Measurements from ENCODE around the gene OSGIN1.
"Not testable (repeated sequence)": the region's sequence is repeated elsewhere in the genome, so short reads cannot be mapped to it uniquely, and the experiment has no call there.

OSGIN1 gene

DNA sequence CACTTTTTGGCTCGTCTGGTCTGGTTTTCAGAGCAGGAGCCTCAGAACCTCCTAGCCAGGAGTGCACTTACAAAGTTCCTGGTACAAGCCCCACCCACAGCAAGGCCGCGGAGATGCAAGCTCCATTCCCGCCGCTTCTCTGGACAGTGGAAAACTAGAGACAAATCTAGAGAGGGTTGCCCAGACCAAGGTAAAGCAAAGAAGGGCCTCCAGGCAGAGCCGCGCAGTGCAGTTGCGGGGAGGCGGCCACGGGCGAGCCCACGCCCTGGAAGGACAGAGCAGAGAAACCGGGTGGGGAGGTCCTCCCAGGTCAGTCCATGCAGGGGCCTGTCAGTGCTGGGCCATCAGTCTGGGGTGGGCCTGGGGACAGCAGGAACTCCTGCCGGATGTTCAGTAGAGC lies 11.0 kb upstream of the OSGIN1 start:
- no peak for DNase-seq

DNA sequence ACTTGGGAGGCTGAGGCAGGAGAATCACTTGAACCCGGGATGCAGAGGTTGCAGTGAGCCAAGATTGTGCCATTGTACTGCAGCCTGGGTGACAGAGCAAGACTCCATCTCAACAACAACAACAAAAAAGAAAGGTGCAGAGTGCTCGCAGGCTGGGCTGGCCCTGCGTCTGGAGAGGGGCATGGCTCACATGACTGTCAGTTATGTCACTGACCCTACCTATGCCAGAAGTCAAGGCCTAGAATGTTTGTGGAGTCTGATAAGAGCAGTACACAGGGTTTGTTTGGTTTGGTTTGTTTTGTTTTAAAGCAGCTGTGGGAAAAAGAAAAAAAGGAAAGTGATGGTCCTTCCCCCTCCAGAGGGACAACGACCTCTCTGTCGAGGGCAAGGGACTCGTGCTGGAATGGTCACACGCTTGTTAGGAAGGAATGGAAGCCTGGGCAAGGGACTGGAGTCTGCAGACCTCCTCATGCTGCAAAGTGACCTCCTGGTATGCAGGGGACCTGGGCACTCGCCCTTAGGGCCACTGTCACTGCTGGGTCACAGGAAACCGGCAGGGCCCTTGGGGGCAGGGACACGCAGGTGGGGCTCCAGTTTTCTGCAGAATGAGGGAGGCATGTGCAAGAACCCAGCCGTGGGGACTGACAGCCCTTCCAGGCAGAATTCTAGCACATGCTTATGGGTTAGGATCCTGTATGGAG lies 10.1 kb upstream of the OSGIN1 start:
- no peak for DNase-seq

DNA sequence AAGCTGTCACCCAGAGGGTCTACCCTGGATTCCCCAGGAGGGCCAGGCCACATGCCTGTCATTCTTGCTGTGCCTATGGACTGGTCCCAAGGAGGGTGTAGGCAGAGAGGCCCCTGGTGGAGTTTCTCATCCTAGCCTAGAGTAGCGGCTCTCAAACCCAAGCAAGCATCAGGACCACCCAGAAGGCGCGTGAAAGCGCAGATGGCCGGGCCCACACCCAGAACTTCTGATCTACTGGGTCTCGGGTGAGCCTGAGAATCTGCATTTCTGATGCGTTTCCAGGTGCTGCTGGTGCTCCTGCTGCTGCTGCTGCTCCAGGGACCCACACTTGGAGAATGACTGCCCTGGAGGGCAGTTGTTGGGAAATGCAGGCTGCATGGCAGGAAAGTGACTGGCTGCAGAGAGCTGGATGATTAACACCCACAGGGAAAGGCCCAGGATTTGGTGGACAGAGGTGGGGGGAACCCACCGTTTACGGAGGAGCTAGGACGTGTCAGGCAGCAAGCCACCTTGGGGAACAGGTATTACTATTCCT lies 9.5 kb upstream of the OSGIN1 start:
- no peak for DNase-seq

DNA sequence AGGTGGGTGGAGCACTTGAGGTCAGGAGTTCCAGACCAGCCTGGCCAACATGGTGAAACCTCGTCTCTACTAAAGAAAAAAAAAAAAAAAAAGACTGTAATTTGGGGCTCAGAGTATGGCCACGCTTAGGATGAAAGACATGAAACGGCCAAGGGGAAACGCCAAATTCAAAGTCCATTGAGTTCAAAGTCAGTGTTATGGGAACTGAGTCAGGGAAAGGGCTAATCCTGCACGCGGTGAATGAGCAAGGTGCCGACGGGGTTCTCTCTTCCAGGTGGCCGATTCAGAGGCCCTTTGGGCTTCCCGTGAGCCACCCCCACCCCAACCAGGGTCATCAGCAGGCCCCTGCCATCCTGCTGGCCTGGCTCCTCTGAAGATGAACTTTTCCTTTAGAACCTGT lies 7.5 kb upstream of the OSGIN1 start:
- no peak for DNase-seq

DNA sequence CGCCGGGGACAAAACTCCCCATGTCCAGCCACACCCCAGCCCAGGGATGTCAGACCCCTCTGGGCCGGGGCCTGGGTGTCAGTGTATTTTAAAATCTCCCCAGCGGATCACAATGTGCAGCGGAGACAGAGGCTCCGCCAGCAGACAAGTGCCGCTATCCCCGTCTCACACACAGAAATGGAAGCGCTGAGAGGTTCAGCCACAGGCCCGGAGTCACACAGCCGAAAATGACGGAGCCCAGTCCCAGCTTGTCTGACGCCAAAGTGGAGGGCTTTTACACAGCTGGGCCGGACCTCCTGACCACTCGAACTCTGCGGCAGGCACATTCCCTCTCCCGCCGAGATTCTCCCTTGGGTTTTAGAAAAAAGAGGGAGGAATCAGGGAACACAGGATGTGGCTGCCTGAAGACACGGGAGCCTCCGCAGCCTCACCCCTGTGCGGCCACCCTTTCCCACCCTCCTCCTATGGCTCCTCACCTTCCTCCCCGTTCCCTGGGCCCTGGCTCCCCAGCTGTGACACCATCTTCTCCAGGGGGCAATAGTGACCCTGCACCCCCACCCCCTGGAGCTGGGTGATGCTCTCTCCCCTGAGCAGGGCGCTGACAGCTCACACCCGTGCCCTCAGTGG lies 6.8 kb upstream of the OSGIN1 start:
- DNase-seq: no peak

DNA sequence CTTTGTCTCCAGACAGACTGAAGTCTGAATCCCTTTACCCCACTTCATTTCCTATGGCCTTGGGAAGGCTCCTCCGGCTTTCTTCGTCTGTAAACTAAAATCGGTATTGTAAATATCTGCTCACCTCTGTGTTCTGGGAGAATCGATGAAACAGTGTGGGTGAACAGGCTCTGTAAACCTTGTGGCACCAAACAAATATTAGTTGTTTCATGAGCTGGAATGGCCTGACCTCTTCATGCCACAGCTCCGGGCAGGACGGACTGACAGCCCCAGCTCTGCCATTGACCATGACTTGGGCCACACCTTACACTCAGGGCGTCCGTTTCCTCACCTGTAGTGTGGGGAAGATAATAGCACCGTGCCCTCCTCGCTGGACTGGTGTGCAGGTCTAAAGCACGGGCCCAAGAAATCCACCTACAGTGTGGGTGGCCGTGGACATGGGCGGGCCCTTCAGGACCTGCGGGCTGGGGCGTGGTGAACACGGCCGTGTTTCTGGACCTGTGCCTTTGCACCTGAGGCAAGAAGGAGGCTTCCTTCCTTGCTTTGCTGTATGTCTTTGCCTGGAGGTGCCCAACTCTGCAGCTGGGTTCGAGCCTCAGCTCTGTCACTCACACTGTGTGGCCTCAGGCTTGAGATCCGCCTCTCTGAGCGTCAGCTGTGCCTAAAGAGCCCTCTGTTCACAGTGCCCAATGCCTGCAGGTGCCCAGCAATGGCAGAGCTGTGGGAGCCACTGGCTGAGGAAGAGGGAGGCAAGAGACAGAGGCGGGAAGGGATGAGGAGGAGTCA lies 6.1 kb upstream of the OSGIN1 start:
- DNase-seq: no peak

DNA sequence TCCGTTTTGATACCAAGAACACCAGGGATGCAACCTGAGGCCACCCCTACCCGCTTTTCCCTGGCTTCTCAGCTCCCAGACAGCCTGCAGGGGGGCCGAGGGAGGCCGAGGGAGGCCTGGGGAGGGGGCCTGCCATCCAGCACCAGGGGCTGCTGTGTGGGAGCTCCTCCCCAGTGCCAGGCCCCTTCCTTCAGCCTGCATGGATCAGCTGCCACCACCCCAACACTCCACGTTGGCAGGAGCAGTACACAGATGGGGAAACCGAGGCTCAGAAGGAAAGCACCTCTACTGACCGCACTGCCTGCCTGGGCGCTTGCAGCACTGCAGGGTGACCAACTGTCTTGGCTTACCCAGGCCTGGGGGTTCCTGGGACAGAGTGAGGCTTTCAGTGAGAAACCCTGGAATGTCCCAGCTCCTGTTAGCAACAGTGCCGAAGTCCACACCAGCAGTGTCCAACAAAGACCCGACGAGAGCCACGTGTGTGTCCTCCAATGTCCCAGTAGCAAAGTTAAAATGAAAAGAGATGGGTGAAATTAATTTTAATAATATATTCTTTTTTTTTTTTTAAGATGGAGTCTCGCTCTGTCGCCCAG lies 5.3 kb upstream of the OSGIN1 start:
- no peak for DNase-seq

DNA sequence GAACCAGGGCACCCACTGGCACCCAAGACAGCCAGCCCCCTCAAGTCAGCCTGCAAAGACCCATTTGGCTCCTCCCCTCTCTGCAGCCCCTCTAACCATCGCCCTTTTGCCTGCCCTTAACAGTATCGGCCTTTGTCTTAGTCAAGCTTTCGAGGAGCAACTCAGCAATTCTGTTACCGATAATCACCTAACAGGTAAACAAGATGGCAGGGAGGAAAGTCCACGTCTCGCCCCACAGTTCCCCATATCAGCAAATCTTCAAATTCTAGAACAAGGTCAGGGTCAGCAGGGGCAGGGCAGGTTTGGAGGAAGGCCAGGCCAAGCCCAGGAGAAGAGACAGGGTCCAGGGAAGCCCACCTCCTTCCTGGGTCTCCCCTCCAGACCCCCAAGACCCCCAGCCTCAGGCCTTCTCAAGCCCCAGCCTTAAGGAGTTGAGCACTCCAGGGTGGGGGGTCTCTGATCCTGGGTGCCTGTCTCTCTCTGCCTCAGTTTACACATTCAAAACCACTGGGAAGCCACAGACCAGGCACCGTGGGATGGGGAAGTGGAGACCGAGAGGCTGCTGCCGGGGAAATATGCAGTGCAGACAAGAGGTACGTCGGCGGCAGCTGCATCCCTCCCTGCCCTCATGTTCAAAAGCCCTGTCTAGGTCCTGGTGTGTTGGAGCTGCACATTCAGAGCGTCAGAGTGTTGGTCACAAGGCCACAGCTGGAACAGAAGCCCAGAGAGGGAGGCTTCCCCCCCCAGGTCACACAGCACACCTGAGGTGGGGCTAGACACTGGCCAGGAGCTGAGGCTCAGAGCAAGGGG lies 3.9 kb upstream of the OSGIN1 start:
- no peak for DNase-seq

DNA sequence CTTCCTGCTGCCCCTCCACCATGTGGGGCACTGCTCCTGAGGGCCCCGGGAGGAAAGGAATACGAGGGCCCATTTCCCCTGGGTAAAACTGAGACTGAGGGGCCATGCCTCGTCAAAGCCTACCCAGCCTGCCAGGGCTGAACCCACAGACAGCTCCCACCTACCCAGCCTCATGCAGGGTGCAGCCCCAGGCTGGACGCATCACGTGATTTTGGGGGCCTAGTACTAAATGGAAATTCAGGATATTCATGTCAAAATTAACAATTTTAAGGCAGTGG lies 3.4 kb upstream of the OSGIN1 start:
- no peak for DNase-seq

DNA sequence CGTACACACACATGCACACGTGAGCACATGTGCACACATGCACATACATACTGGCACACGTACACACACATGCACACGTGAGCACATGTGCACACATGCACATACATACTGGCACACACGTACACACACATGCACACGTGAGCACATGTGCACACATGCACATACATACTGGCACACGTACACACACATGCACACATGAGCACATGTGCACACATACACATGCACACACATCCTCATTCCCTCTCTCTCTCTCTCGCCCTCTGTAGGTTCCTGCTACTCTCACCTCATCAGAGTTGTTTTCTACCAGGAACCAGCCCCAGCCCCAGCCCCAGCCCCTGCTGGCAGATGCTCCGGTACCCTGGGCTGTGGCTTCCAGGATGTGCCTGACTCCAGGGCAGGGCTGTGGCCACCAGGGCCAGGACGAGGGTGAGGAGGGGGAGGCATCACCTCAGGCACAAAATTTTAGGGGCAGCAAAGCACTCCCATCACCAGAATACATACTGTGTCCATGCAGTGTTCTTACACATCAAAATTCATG lies 2.1 kb upstream of the OSGIN1 start:
- not testable (repeated sequence) for DNase-seq

DNA sequence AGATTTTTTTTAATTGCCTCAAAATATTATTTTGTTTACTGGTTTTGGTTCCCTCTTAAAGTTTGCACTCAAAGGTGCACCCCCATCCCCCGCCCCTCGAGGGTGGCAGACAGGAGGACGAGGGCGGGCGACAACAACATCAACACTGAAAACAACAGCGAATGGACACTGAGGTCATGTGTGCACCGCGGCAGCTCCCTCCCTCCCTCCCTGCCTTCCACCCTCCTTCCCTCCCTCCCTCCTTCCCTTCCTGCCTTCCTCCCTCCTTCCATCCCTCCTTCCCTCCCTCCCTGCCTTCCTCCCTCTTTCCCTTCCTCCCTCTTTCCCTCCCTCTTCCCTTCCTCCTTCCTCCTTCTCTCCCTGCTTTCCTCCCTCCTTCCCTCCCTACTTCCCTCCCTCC lies 1.5 kb upstream of the OSGIN1 start:
- no peak for DNase-seq

DNA sequence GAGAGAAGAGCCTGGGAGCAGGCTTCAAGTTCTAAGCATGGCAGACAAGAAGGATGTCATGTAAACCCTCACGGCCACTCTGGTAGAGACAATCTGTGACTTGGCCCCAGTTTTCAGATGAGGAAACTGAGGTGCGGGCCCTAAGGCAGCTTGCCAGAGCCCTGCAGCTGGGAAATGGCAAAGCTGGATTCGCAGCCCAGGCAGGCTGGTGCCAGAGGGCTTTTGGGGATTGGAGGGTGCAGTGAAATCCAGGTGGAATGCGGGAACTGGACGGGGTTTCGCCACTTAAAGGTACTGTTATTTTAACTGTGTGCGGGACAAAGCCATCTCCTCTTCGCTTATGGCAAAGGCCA lies 477 bp upstream of the OSGIN1 start:
- DNase-seq: no peak

DNA sequence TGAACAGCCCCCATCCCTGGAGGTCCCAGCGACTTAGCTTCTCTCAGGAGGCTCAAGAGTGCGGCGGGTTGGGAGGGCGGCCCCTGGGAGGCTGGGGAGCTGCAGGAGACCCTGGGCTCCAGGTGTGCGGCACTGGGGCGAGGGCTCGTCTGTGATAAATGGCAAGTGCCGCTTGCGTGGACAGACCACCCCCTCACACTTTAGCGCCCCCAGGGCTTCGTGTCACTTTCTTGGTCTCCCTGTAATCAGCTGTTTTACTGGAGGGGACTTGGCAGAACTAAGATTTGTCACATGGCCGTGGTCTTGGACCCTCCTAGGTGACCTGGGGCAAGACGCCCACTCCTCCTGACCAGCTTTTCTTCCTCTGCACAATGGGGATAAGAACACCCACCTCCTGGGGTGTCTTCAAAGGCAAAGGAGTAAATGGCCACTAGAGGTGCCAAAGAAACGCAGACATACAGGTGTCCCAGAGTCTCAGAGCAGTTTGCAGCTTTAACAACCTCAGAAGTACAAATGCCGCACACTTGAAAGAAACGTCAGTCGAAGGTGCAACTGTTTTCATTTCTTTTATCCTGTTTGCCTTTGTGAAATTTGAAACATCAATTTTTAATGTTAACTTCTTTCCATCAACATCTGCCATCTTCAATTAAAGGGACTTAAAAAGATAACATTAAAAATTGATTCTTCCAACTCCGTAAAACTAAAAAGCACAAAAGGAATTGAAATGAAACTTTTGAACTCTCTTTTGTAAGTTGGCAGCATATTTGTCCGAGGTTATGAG lies 946 bp downstream of the OSGIN1 start:
- DNase-seq: peak; percentile 14

DNA sequence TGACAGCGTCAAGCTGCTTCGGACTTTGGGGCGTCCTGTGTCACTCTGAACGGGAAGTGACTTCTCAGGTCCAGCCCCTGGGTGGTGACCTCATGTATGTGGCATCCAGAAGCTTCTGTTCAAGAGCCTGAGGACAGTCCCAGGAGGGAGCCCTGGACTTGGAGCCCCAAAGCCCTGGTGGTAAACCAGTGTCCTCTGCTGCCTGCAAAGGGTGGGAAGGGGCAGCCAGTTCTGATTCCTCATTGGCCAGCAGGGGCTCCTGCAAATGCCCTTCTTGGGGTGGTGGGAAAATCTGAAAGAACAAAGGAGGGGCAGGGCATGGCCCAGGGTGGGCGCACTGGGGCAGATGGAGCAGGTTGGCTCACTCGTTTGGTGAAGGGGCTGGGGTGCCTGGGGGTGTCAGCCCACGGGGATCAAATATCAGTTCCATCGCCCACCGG lies 1.6 kb downstream of the OSGIN1 start:
- peak; percentile 38 for DNase-seq

DNA sequence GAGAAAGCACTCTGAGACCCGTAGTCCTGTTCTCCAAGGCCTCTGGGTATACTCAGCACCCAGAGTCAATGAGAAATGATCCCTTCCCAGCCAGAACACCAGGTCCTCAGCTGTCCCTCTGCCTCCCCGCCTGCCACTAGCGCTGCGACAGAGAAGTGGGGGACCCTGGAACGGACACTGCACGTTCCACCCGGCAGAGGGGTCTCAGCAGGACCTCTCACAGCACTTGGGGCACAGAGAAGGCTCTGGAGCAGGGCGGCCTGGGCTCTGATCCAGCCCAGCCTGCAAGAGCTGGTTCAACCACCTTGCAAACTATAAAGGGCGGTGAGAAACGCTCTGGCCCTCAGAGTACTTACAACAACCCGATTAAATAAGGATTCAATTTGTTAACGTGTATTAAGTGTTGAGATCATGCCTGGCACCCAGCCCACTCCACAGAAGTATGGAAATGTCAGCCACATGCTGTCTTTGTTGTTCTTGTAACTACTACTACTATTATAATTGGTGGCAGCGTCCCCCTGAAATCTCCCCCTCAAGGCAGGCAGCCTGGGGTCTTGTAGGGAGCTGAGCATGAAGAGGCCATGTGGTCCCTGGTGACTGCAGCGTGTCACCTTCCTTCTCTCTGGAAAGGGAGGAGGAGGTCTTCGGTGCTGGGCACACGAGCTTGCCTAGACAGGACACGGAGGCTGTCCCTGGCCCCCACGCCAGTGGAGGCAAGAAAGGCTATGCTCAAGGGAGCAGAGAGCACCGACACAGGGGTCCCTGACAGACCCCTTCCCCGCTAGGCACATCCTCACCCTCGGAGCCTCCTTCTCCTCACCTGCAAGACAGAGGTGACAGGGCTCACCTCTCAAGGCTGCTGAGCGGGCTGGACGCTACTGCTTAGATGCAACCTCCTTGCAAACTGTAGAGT lies 2.4 kb downstream of the OSGIN1 start:
- DNase-seq: peak; percentile 56

DNA sequence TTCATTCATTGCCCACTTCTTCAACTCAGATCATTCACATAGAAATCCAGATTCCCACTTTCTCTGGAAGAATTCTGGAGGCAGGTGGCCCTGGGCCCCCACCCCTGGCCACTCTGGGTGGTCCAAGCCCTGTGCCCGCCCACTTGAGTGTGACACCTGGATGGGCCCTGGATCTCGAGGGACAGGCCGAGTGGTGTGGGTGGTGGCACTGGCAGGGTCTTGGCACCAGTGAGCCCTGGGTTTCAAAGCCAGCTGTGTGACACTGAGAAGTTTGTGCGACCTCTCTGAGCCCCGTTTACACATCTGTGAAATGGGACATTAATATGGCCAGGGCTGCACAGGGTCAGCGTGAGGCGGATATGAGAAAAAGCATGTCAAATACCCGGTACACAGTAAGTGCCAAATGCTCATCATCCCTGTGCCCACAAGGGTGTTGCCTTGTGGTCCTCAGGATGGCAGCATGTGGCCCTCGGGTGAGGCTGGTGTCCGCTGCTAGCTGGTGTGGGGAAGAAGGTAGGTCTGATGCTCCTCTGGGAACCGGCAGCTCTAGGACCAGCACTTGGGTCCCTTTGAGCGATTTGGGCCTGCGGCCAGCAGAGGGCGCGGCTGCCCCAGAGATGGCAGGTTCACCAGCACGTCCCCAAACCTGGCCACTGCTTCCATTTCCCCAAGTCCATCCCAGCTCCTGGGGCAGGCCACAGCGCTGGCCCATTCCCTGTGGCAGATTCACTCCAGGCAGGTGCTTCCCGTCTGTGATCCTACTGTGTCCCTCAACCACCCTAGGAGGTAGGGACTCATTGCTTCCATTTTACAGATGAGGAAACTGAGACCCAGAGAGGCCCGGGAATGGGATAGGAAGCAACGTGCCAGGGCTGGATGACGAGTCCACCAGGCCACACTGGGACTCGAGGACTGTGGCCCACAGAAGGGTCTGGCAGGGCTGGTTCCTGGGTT lies 3.6 kb downstream of the OSGIN1 start:
- DNase-seq: peak; percentile 68

DNA sequence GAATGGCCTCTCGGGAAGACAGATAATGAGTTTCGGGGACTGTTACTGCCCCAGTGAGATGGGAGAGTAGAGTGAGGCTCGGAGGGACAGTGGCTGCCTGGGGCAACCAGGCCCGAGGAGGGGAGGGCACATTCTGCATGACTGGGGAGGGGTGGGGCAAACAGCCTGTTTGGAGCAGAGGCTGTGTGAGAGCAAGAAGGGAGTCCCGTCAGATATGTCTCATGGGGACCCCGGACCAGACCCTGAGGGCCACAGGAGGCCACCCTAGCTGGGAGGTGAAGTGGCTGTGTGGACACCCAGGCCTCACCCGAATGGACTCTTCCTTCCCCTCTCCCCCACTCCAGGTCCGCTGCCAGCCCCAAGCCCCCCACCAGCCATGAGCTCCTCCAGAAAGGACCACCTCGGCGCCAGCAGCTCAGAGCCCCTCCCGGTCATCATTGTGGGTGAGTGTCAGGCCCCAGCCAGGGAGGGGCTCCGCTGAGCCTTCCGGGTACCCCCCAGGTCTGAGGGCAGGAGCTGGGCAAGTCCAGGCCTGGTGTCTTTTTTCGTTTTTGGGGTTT lies 4.3 kb downstream of the OSGIN1 start:
- no peak for DNase-seq

DNA sequence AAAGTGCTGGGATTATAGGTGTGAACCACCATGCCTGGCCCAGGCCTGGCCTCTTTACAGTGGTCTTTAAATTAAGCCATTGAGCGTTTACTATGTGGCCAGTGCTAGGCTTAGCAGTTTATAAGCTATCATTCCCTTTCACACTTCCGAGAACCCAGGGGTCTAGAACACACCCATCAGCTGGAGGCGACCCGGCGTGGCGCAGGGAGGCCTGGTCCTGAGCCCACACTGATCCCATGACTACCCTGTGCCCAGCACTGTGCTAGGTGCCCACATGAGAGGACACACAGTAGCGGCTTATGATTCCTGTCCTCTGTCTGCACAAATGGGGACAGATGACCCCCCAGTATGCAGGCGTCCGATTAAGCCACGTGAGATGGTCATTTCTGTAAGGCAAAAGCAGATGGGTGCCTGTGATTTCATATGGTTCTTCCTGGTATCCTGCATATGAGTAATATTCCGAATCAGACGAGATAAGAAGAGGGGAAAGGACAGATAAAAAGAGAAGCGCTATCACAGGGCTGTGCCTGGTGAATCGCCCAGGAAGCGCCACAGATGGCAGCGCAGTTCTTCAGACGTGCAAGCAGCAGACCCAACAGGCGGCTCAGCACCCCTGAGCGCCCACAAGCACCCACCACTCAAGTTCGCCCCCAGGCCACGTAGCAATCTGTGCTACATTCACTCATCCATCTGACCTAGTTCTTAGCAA lies 5.3 kb downstream of the OSGIN1 start:
- DNase-seq: no peak

All from fibroblast of skin of right quadriceps (primary cell).